ENCODE results near the gene CYP51A1. TPM values are rescaled to one million over a fixed set of nuclear protein-coding genes. Genes with fewer than 3 reads are reported as not detected.

CYP51A1 gene
- total RNA-seq, 1 donor: 119 TPM

GRCh38 chr7:92072708-92073107 lies 61.6 kb downstream of the CYP51A1 start:
- no peak overlapping the region for H3K4me3 ChIP-seq (ENCODE audit: low read depth, low read length)
- no peak for DNase-seq (ENCODE audit: low read depth)
- no peak for TF ChIP-seq CTCF (IDR thresholded peaks at IDR 0.05; ENCODE audit: insufficient read depth, low read length)

- no peak overlapping the region for H3K4me3 ChIP-seq (ENCODE audit: low read depth, low read length)
- no peak for TF ChIP-seq CTCF (IDR thresholded peaks at IDR 0.05; ENCODE audit: insufficient read depth, low read length)
- DNase-seq (ENCODE audit: low read depth): no peak
Measured at GRCh38 chr7:92072121-92072520, 62.2 kb downstream of the CYP51A1 start.

- TF ChIP-seq CTCF (IDR thresholded peaks at IDR 0.05; ENCODE audit: insufficient read depth, low read length): no peak
- H3K4me3 ChIP-seq (ENCODE audit: low read depth, low read length): no peak overlapping the region
- DNase-seq (ENCODE audit: low read depth): no peak
Measured at GRCh38 chr7:92071032-92071431, 63.2 kb downstream of the CYP51A1 start.

GRCh38 chr7:92064438-92065029 lies 69.7 kb downstream of the CYP51A1 start:
- no peak for TF ChIP-seq CTCF (IDR thresholded peaks at IDR 0.05; ENCODE audit: insufficient read depth, low read length)

More at GRCh38 chr7:92064438-92065029, 69.7 kb downstream of the CYP51A1 start:
- no peak overlapping the region for H3K4me3 ChIP-seq (ENCODE audit: low read depth, low read length)
- no peak for DNase-seq (ENCODE audit: low read depth)

Other genes with a start within 250 kb of the CYP51A1 start
- gene AKAP9, start 193.6 kb downstream of the CYP51A1 start, total RNA-seq (ENCODE audit: low replicate concordance): 53.3 and 55.0 TPM in 2 replicates
- gene LRRD1, start 44.7 kb upstream of the CYP51A1 start, total RNA-seq (ENCODE audit: low replicate concordance): 0.09 and 0.41 TPM in 2 replicates
- gene KRIT1, start 111.4 kb upstream of the CYP51A1 start, total RNA-seq (ENCODE audit: low replicate concordance): 53.1 and 318 TPM in 2 replicates
- 75.8 and 118 TPM in 2 replicates for gene ANKIB1, start 111.5 kb upstream of the CYP51A1 start, total RNA-seq (ENCODE audit: low replicate concordance)